Memory B cell (primary cell): Measurements from ENCODE around the gene MALT1.
A peak's percentile ranks its signal among the peaks of the same experiment; 100 is the strongest.

ENCODE experiments used
- ATAC-seq: fragments of 150-1000 bp; cut with Tn5 transposase; 2 replicates; pipeline ENCODE4 v1.10.0; 2021; ENCODE audit warnings: low read depth, mild to moderate bottlenecking, moderate library complexity
- DNase-seq, 2 donors: peaks; one replicate each; pipeline ENCODE4 v3.0.0; 2022; ENCODE audit warnings: low spot score in 2 of 2
- H3K27ac Mint-ChIP-seq: one replicate; pipeline ENCODE4 v1.8.0; 2022; ENCODE audit warnings: mild to moderate bottlenecking, moderate library complexity, mixed read lengths
- H3K27me3 Mint-ChIP-seq: one replicate; pipeline ENCODE4 v1.8.0; 2022; ENCODE audit warnings: mixed read lengths
- H3K36me3 Mint-ChIP-seq: one replicate; pipeline ENCODE4 v1.8.0; 2022; ENCODE audit warnings: mild to moderate bottlenecking, mixed read lengths
- H3K4me1 Mint-ChIP-seq: one replicate; pipeline ENCODE4 v1.8.0; 2022; ENCODE audit warnings: mixed read lengths
- H3K4me3 Mint-ChIP-seq: one replicate; pipeline ENCODE4 v1.8.0; 2022; ENCODE audit warnings: mild to moderate bottlenecking, moderate library complexity, mixed read lengths
- H3K9me3 Mint-ChIP-seq: one replicate; pipeline ENCODE4 v1.8.0; 2022; ENCODE audit warnings: mixed read lengths

The MALT1 gene

GRCh38 chr18:58690259-58690658 lies 19.0 kb downstream of the MALT1 start:
- Mint-ChIP-seq H3K27me3 (no peaks in the 10 kb centered on the region), H3K4me1 (peaks cover 33% of the 10 kb centered on the region), H3K9me3 (no peaks in the 10 kb centered on the region), H3K4me3 (no peak overlapping the region), H3K36me3 (peaks cover 31% of the 10 kb centered on the region), H3K27ac (no peak overlapping the region)
- no peak for DNase-seq
- no peak for ATAC-seq

GRCh38 chr18:58691256-58691655 lies 20.0 kb downstream of the MALT1 start:
- Mint-ChIP-seq H3K27me3 (no peaks in the 10 kb centered on the region), H3K4me3 (no peak overlapping the region), H3K4me1 (peaks cover 34% of the 10 kb centered on the region), H3K27ac (no peak overlapping the region), H3K9me3 (no peaks in the 10 kb centered on the region), H3K36me3 (peaks cover 31% of the 10 kb centered on the region)
- no peak for ATAC-seq
- no peak for DNase-seq

DNA sequence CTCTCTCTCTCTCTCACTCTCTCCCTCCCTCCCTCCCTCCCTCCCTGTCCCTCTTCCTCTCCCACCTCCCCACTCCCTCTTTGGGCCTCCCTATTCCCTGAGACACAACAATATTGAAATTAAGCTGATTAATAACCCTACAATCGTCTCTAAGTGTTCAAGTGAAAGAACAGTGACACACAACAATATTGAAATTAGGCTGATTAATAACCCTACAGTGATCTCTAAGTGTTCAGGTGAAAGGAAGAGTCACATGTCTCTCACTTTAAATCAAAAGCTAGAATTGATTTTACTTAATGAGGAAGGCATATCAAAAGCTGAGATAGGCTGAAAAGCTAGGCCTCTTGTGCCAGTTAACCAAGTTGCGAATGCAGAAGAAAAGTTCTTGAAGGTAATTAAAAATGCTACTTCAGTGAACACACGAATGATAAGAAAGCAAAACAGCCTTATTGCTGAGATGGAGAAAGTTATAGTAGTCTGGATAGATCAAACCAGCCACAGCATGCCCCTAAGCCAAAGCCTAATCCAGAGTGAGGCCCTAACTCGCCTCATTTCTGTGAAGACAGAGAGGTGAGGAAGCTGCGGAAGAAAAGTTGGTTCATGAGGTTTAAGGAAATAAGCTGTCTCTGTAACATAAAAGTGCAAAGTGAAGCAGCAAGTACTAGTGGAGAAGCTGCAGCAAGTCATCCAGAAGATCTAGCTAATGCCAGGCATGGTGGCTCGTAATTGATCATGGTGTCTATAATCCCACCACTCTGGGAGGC lies 21.3 kb downstream of the MALT1 start:
- peak overlapping the region; percentile 58 for H3K27ac Mint-ChIP-seq
- no peak overlapping the region for H3K4me3 Mint-ChIP-seq
- DNase-seq (no peak), ATAC-seq (no peak)
- peaks cover 33% of the 10 kb centered on the region for H3K4me1 Mint-ChIP-seq
- H3K27me3 Mint-ChIP-seq, result no peaks in the 10 kb centered on the region
- peaks cover 31% of the 10 kb centered on the region for H3K36me3 Mint-ChIP-seq
- no peaks in the 10 kb centered on the region for H3K9me3 Mint-ChIP-seq

- Mint-ChIP-seq H3K9me3 (no peaks in the 10 kb centered on the region), H3K27me3 (no peaks in the 10 kb centered on the region), H3K4me1 (peaks cover 25% of the 10 kb centered on the region), H3K4me3 (no peak overlapping the region), H3K36me3 (peaks cover 28% of the 10 kb centered on the region), H3K27ac (no peak overlapping the region)
- no peak for DNase-seq
- ATAC-seq, result no peak
Measured at GRCh38 chr18:58694221-58694620, 23.0 kb downstream of the MALT1 start.

- Mint-ChIP-seq H3K27me3 (no peaks in the 10 kb centered on the region), H3K4me3 (no peak overlapping the region), H3K9me3 (no peaks in the 10 kb centered on the region), H3K36me3 (peaks cover 23% of the 10 kb centered on the region), H3K4me1 (peaks cover 21% of the 10 kb centered on the region), H3K27ac (no peak overlapping the region)
- ATAC-seq, result no peak
- no peak for DNase-seq
Measured at GRCh38 chr18:58694720-58695468, 23.6 kb downstream of the MALT1 start.

DNA sequence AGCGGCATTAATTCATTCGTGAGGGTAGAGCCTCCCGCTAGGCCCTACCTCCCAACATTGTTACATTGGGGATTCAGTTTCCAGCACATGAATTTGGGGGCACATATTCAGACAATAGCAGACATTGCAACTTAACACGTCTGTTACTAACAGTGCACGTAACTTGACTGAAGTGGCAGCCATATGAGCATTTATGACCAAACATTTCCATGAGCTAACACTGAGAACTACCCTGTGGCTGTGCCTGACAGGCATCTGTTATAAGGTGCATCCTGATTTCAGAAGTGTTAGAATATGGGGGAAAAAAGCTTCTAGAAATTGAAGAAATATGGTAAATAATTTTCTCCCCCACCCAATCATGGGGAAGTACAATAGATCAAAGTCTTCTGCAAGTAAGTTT lies 24.5 kb downstream of the MALT1 start:
- Mint-ChIP-seq H3K27ac (no peak overlapping the region), H3K36me3 (peaks cover 17% of the 10 kb centered on the region), H3K4me1 (peaks cover 21% of the 10 kb centered on the region), H3K9me3 (no peaks in the 10 kb centered on the region), H3K27me3 (no peaks in the 10 kb centered on the region), H3K4me3 (no peak overlapping the region)
- ATAC-seq (no peak), DNase-seq (no peak)

- DNase-seq, result no peak
- Mint-ChIP-seq H3K36me3 (peaks cover 23% of the 10 kb centered on the region), H3K4me3 (no peak overlapping the region), H3K27me3 (no peaks in the 10 kb centered on the region), H3K27ac (peak overlapping the region; percentile 40), H3K4me1 (peaks cover 24% of the 10 kb centered on the region), H3K9me3 (no peaks in the 10 kb centered on the region)
- ATAC-seq, result no peak
Measured at GRCh38 chr18:58697146-58697545, 25.9 kb downstream of the MALT1 start.

DNA sequence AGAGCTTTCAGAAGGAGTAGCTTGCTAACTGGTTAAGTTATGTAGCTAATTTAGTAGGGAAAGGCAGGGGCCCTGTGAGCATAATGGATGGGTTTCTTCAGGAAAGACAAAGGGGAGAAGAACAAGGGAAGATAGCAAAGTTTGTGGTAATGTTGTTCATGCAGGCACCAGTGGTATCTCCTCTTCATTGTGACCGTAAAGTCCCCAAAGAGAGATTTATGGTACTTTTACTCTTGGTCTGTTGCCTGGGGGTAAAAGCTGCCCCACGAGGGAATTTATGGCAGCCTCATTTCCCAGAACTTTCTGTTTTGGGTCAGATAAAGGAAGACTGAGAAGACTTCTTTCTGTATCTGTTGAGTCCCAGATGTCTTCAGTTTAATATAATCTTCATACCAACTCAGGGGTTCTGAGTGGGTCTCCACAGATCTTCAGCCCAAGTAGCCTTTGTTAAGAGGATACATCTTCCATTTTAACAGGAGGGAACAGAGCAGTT lies 27.5 kb downstream of the MALT1 start:
- H3K27ac Mint-ChIP-seq, result no peak overlapping the region
- peaks cover 29% of the 10 kb centered on the region for H3K36me3 Mint-ChIP-seq
- no peaks in the 10 kb centered on the region for H3K9me3 Mint-ChIP-seq
- H3K27me3 Mint-ChIP-seq, result no peaks in the 10 kb centered on the region
- no peak overlapping the region for H3K4me3 Mint-ChIP-seq
- DNase-seq (no peak), ATAC-seq (no peak)
- H3K4me1 Mint-ChIP-seq, result peaks cover 20% of the 10 kb centered on the region

GRCh38 chr18:58699551-58699950 lies 28.3 kb downstream of the MALT1 start:
- no peak overlapping the region for H3K27ac Mint-ChIP-seq
- no peak overlapping the region for H3K4me3 Mint-ChIP-seq
- H3K9me3 Mint-ChIP-seq, result no peaks in the 10 kb centered on the region
- peaks cover 35% of the 10 kb centered on the region for H3K36me3 Mint-ChIP-seq
- ATAC-seq (no peak), DNase-seq (no peak)
- peaks cover 19% of the 10 kb centered on the region for H3K4me1 Mint-ChIP-seq
- no peaks in the 10 kb centered on the region for H3K27me3 Mint-ChIP-seq

- DNase-seq (no peak), ATAC-seq (no peak)
- peaks cover 3% of the 10 kb centered on the region for H3K9me3 Mint-ChIP-seq
- H3K36me3 Mint-ChIP-seq, result peaks cover 36% of the 10 kb centered on the region
- no peak overlapping the region for H3K4me3 Mint-ChIP-seq
- no peaks in the 10 kb centered on the region for H3K27me3 Mint-ChIP-seq
- peaks cover 12% of the 10 kb centered on the region for H3K4me1 Mint-ChIP-seq
- no peak overlapping the region for H3K27ac Mint-ChIP-seq
Measured at GRCh38 chr18:58700209-58700608, 28.9 kb downstream of the MALT1 start.

DNA sequence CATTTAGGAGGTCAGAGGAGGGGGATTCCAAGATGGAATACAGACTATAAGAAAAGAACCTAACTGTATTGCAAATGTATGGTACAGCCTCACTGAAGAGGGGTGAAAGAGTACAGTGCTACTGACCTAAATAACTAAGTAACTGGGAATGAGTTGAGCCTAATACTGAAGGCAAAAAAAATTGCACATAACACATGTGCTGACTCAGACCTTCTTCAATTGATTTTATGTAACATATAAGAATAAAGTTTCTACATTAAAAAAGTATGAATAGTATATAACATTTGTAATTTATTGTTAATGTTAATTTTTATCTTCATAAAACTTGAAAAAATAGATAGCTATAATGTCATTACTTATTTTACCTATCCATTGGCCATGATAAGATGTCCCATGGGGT lies 41.7 kb downstream of the MALT1 start:
- Mint-ChIP-seq H3K27ac (peak overlapping the region; percentile 79), H3K36me3 (peaks cover 18% of the 10 kb centered on the region), H3K27me3 (no peaks in the 10 kb centered on the region)

GRCh38 chr18:58714259-58714658 lies 43.0 kb downstream of the MALT1 start:
- DNase-seq, result peak in 1 of 2 donors; percentile 16
- Mint-ChIP-seq H3K27me3 (no peaks in the 10 kb centered on the region), H3K4me1 (peaks cover 28% of the 10 kb centered on the region), H3K36me3 (peaks cover 23% of the 10 kb centered on the region), H3K9me3 (no peaks in the 10 kb centered on the region), H3K27ac (peak overlapping the region; percentile 82), H3K4me3 (peak overlapping the region; percentile 58)
- peak; percentile 85 for ATAC-seq

More for the DNA sequence above, 41.7 kb downstream of the MALT1 start:
- Mint-ChIP-seq H3K4me3 (no peak overlapping the region), H3K9me3 (no peaks in the 10 kb centered on the region), H3K4me1 (peaks cover 25% of the 10 kb centered on the region)
- ATAC-seq (no peak), DNase-seq (no peak)

DNA sequence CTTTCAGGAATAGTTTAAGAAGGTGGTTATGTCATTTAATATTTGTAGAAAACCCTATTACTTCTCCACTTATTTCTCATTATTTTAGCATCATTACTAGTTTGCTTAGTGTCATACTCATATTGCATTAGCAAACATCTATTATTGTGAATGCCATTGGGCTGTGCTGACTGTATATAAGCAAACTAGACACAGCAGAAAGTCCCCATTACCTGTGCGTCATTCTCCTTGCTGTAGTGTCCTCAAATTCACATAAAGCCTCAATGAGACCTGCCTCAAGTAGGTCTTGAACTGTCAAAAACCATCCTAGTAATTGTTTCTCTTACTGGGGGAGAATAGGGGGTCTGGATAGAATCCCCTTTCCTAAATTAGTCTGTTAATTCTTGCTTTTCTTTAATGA lies 43.6 kb downstream of the MALT1 start:
- Mint-ChIP-seq H3K4me3 (no peak overlapping the region), H3K27ac (peak overlapping the region; percentile 82), H3K36me3 (peaks cover 22% of the 10 kb centered on the region), H3K27me3 (no peaks in the 10 kb centered on the region), H3K4me1 (peaks cover 28% of the 10 kb centered on the region), H3K9me3 (no peaks in the 10 kb centered on the region)
- ATAC-seq (peak; percentile 33), DNase-seq (no peak)

- DNase-seq, result no peak
- peak; percentile 11 for ATAC-seq
- no peaks in the 10 kb centered on the region for H3K9me3 Mint-ChIP-seq
- no peaks in the 10 kb centered on the region for H3K27me3 Mint-ChIP-seq
- H3K36me3 Mint-ChIP-seq, result peaks cover 25% of the 10 kb centered on the region
- H3K27ac Mint-ChIP-seq, result peak overlapping the region; percentile 82
- H3K4me3 Mint-ChIP-seq, result no peak overlapping the region
- H3K4me1 Mint-ChIP-seq, result peaks cover 31% of the 10 kb centered on the region
Measured at GRCh38 chr18:58715540-58715939, 44.3 kb downstream of the MALT1 start.
